IMR-90 (cell line): ENCODE results near the gene RAD51B. TPM values are rescaled to one million over a fixed set of nuclear protein-coding genes. Genes with fewer than 3 reads are reported as not detected.

ENCODE experiments used
- ATAC-seq: fragments of 200-7000 bp; cut with Tn5 transposase; 2 replicates; pipeline ENCODE4 v1.9.1; 2020; ENCODE audit warnings: low read depth, mild to moderate bottlenecking, moderate library complexity
- BruUV-seq: library from RNA; stranded (reverse); fragments of 400-500 nt; replicated peaks from 2 replicates; lab custom pipeline; 2021; lab: Mats Ljungman, UMichigan
- CTCF ChIA-PET: fragments of 300-600 bp; formaldehyde crosslinking; extraction: SDS; loops from one replicate; lab custom pipeline; 2021; ENCODE audit warnings: antibody characterized with exemption; lab: Yijun Ruan, JAX
- POLR2A ChIA-PET: fragments of 300-600 bp; sonication (Branson Sonifier 250); formaldehyde crosslinking; loops from one replicate; lab custom pipeline; 2022; ENCODE audit warnings: antibody characterized with exemption; ENCODE audit not compliant: unreplicated experiment; lab: Charles Lee
- DNase-seq: peaks from one replicate; pipeline ENCODE4 v3.0.0; 2013
- H2AFZ ChIP-seq: replicated peaks from 2 replicates; pipeline ENCODE3; 2013; ENCODE audit warnings: low read length, mild to moderate bottlenecking; ENCODE audit not compliant: poor library complexity
- H2AK5ac ChIP-seq: 2 replicates; pipeline ENCODE4 v1.6.1; 2013; ENCODE audit warnings: low read depth, low read length, inconsistent platforms
- H2AK9ac ChIP-seq: replicated peaks from 2 replicates; pipeline ENCODE3; 2013; ENCODE audit warnings: mild to moderate bottlenecking, low read depth, low read length, moderate library complexity; ENCODE audit not compliant: poor library complexity
- H2BK120ac ChIP-seq: 2 replicates; pipeline ENCODE4 v1.6.1; 2013; ENCODE audit warnings: low read depth, low read length, inconsistent platforms
- H2BK15ac ChIP-seq: 3 replicates; pipeline ENCODE4 v1.6.1; 2013; ENCODE audit warnings: low read depth, low read length, inconsistent platforms
- H2BK20ac ChIP-seq: 2 replicates; pipeline ENCODE4 v1.6.1; 2013; ENCODE audit warnings: low read depth, mild to moderate bottlenecking, inconsistent platforms, low read length, moderate library complexity
- H2BK5ac ChIP-seq: 2 replicates; pipeline ENCODE4 v1.6.1; 2013; ENCODE audit warnings: mild to moderate bottlenecking, low read depth, low read length, inconsistent platforms; ENCODE audit not compliant: poor library complexity, severe bottlenecking
- H3K14ac ChIP-seq: replicated peaks from 2 replicates; pipeline ENCODE4 v1.6.1; 2013; ENCODE audit warnings: low read depth, low read length, inconsistent platforms
- H3K18ac ChIP-seq: 2 replicates; pipeline ENCODE4 v1.6.1; 2013; ENCODE audit warnings: low read depth, low read length, control low read depth
- H3K23ac ChIP-seq: 2 replicates; pipeline ENCODE4 v1.6.1; 2013; ENCODE audit warnings: low read depth, low read length, inconsistent platforms
- H3K27ac ChIP-seq: 2 replicates; pipeline ENCODE4 v1.5.1; 2013; ENCODE audit warnings: mild to moderate bottlenecking, control low read depth, low read length; ENCODE audit not compliant: insufficient read depth
- H3K27me3 ChIP-seq: 2 replicates; pipeline ENCODE4 v1.6.1; 2013; ENCODE audit warnings: low read length; ENCODE audit not compliant: control insufficient read depth, insufficient read depth
- H3K36me3 ChIP-seq: 2 replicates; pipeline ENCODE4 v1.6.1; 2013; ENCODE audit warnings: low read length, mixed read lengths; ENCODE audit not compliant: control insufficient read depth, insufficient read depth
- H3K4ac ChIP-seq: 2 replicates; pipeline ENCODE4 v1.6.1; 2013; ENCODE audit warnings: low read depth, low read length, inconsistent platforms
- H3K4me1 ChIP-seq: 2 replicates; pipeline ENCODE4 v1.6.1; 2013; ENCODE audit warnings: low read length, mixed read lengths; ENCODE audit not compliant: control insufficient read depth, insufficient read depth
- H3K4me2 ChIP-seq: 2 replicates; pipeline ENCODE4 v1.6.1; 2013; ENCODE audit warnings: low read depth, mild to moderate bottlenecking, control low read depth, low read length, moderate library complexity
- H3K4me3 ChIP-seq: 2 replicates; pipeline ENCODE4 v1.5.1; 2013; ENCODE audit warnings: low read depth, mild to moderate bottlenecking, control low read depth, low read length, moderate library complexity; ENCODE audit not compliant: insufficient read depth
- H3K56ac ChIP-seq: 2 replicates; pipeline ENCODE4 v1.6.1; 2013; ENCODE audit warnings: low read length, inconsistent platforms; ENCODE audit not compliant: insufficient read depth; ENCODE audit errors: extremely low read depth
- H3K79me1 ChIP-seq, 2 experiments: 2 replicates each; pipeline ENCODE4 v1.6.1; 2013; ENCODE audit warnings: low read length in 2 of 2, inconsistent platforms in 1 of 2, low read depth in 1 of 2
- H3K9ac ChIP-seq: 2 replicates; pipeline ENCODE4 v1.6.1; 2013; ENCODE audit warnings: low read depth, low read length, control low read depth
- H3K9me1 ChIP-seq: 2 replicates; pipeline ENCODE4 v1.6.1; 2013; ENCODE audit warnings: low read length, inconsistent platforms; ENCODE audit not compliant: insufficient read depth
- H3K9me3 ChIP-seq: 2 replicates; pipeline ENCODE4 v1.6.1; 2013; ENCODE audit warnings: low read length; ENCODE audit not compliant: control insufficient read depth, insufficient read depth
- H4K20me1 ChIP-seq: 2 replicates; pipeline ENCODE4 v1.6.1; 2013; ENCODE audit warnings: low read length, inconsistent platforms; ENCODE audit not compliant: insufficient read depth
- H4K5ac ChIP-seq: 2 replicates; pipeline ENCODE4 v1.6.1; 2013; ENCODE audit warnings: mild to moderate bottlenecking, low read depth, low read length, control low read depth
- H4K8ac ChIP-seq, 2 experiments: 2 replicates each; pipeline ENCODE4 v1.6.1; 2013; ENCODE audit warnings: low read depth in 2 of 2, low read length in 2 of 2, control low read depth in 1 of 2, inconsistent platforms in 1 of 2
- H4K91ac ChIP-seq: 2 replicates; pipeline ENCODE4 v1.6.1; 2013; ENCODE audit warnings: low read depth, low read length, inconsistent platforms; ENCODE audit not compliant: insufficient read depth
- BHLHE40 ChIP-seq: fragments of 150-350 bp; IDR thresholded peaks from 2 replicates; pipeline ENCODE4 v1.6.1; 2016; ENCODE audit warnings: mild to moderate bottlenecking, low read depth, low read length
- CHD1 ChIP-seq: IDR thresholded peaks from 2 replicates; pipeline ENCODE4 v1.6.1; 2012; ENCODE audit warnings: low read depth, low read length, improper control_type of control experiment
- MAFK ChIP-seq: IDR thresholded peaks from 2 replicates; pipeline ENCODE4 v1.6.1; 2012; ENCODE audit warnings: low read depth, low read length, improper control_type of control experiment
- MAZ ChIP-seq: IDR thresholded peaks from 2 replicates; pipeline ENCODE4 v1.6.1; 2012; ENCODE audit warnings: low read depth, mild to moderate bottlenecking, low read length, improper control_type of control experiment, moderate library complexity, borderline replicate concordance
- MXI1 ChIP-seq: IDR thresholded peaks from 2 replicates; pipeline ENCODE4 v1.6.1; 2012; ENCODE audit warnings: low read depth, mild to moderate bottlenecking, low read length, moderate library complexity, borderline replicate concordance
- NFE2L2 ChIP-seq: fragments of 150-350 bp; IDR thresholded peaks from 2 replicates; pipeline ENCODE4 v1.6.1; 2016; ENCODE audit warnings: low read depth, mild to moderate bottlenecking, low read length
- RAD21 ChIP-seq: IDR thresholded peaks from 2 replicates; pipeline ENCODE4 v1.6.1; 2012; ENCODE audit warnings: low read length, improper control_type of control experiment
- WGBS, 2 experiments: methylation state at CpG; one replicate each; pipeline versions ENCODE4 v1.1.5 to v1.1.7; 2013; ENCODE audit warnings: missing lambda C conversion rate in 2 of 2; ENCODE audit not compliant: insufficient read length in 1 of 2; ENCODE audit errors: extremely low coverage in 2 of 2; 5-methylcytosine and 5-hydroxymethylcytosine counted together
- dilution Hi-C: fragments of 300-500 bp; cut with HindIII; formaldehyde crosslinking; loops from one replicate; pipeline ENCODE4 v1.14.3; 2018; ENCODE audit warnings: low sequenced_read_pairs; ENCODE audit not compliant: unreplicated experiment
- in situ Hi-C: fragments of 300-500 bp; cut with MboI; formaldehyde crosslinking; loops from 3 replicates; pipeline ENCODE4 v1.14.3; 2019; ENCODE audit warnings: low sequenced_read_pairs, inconsistent platforms, mixed read lengths
- intact Hi-C: fragments of 100-400 bp; cut with micrococcal nuclease; formaldehyde crosslinking; loops from 2 replicates; pipeline ENCODE4 v1.10.0; 2022
- polyA plus RNA-seq, 3 experiments: library from polyadenylated mRNA; depleted of rRNA; stranded (reverse); fragments of >200 nt; gene quantifications; 2 replicates each; pipeline ENCODE4 v1.2.3, GENCODE V29; 2012; ENCODE audit warnings: low replicate concordance in 1 of 3
- total RNA-seq: library from RNA; depleted of rRNA; stranded (reverse); fragments of >200 nt; gene quantifications from 2 replicates; pipeline ENCODE4 v1.2.3, GENCODE V29; 2012
- TF ChIP-seq, protein P1 (sequence below): fragments of 150-350 bp; IDR thresholded peaks from 2 replicates; pipeline ENCODE4 v1.6.1; 2016; ENCODE audit warnings: low read depth, mild to moderate bottlenecking, low read length, moderate library complexity, borderline replicate concordance
- TF ChIP-seq, protein P2 (sequence below): conservative IDR thresholded peaks from 2 replicates; pipeline ENCODE4 v1.5.1; 2012; ENCODE audit warnings: mild to moderate bottlenecking, low read depth, low read length, improper control_type of control experiment

The RAD51B gene
- total and polyA plus RNA-seq, 2 of the 4 experiments (the other 2 are of a cell fraction) = 5.1 to 18.8 TPM

DNA sequence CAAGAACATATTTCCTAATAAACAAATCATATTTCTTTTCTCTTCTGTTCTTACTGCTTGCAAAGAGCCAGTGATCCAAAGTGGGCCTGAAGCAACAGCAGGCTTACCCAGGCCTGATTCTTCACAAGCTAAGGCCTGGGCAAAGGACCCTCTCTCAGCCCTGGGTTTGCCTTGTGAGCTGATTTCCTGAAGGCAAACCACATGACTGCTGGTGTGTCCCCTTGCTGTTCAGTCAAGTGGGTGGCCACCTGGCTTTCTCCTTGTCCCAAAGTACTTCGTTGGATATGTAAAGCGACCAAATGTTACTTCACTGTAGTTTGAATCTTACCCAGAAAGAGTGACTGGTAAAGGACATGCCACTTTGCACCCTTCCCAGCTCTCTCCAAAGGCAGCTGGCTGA is 580.4 kb downstream of the RAD51B start:
- Histone ChIP-seq H2AK5ac (peak overlapping the region; percentile 69; the same call in 1 of the 2 replicates), H3K14ac (peak overlapping the region; percentile 44), H2BK5ac (no peak overlapping the region), H3K36me3 (no peaks in the 10 kb centered on the region), H3K27me3 (no peaks in the 10 kb centered on the region), H2BK20ac (0 out of 2 replicates have a peak overlapping the region, but pooled peaks have one; percentile 40), H4K91ac (peak overlapping the region; percentile 51; the same call in 1 of the 2 replicates), H3K4me3 (no peak overlapping the region), H3K4me1 (peaks cover 33% of the 10 kb centered on the region), H3K4ac (peak overlapping the region; percentile 26; the same call in 1 of the 2 replicates), H3K56ac (no peak overlapping the region), H3K4me2 (no peak overlapping the region), H3K79me1 (peaks cover 0 to 7% of the 10 kb centered on the region in 2 experiments; a peak in 1 of 4 replicates), H2AFZ (no peak overlapping the region), H4K5ac (no peak overlapping the region), H3K9me1 (peaks cover 29% of the 10 kb centered on the region), H3K23ac (no peak overlapping the region), H2AK9ac (no peak overlapping the region), H3K27ac (no peak overlapping the region), H4K20me1 (no peaks in the 10 kb centered on the region), H3K9me3 (no peaks in the 10 kb centered on the region), H4K8ac (no peak overlapping the region), H2BK120ac (peak overlapping the region; percentile 43), H2BK15ac (no peak overlapping the region), H3K9ac (no peak overlapping the region), H3K18ac (peak overlapping the region; percentile 58; the same call in 1 of the 2 replicates)
- dilution Hi-C loops = no loop called here
- POLR2A ChIA-PET = no interaction called here
- BruUV-seq = no TSS peak
- CTCF ChIA-PET = no interaction called here
- no peak for TF ChIP-seq NFE2L2
- TF ChIP-seq MAZ = no peak
- no peak for TF ChIP-seq RAD21
- TF ChIP-seq, protein P1, sequence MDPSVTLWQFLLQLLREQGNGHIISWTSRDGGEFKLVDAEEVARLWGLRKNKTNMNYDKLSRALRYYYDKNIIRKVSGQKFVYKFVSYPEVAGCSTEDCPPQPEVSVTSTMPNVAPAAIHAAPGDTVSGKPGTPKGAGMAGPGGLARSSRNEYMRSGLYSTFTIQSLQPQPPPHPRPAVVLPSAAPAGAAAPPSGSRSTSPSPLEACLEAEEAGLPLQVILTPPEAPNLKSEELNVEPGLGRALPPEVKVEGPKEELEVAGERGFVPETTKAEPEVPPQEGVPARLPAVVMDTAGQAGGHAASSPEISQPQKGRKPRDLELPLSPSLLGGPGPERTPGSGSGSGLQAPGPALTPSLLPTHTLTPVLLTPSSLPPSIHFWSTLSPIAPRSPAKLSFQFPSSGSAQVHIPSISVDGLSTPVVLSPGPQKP = no peak
- no peak for TF ChIP-seq CHD1
- TF ChIP-seq, protein P2, sequence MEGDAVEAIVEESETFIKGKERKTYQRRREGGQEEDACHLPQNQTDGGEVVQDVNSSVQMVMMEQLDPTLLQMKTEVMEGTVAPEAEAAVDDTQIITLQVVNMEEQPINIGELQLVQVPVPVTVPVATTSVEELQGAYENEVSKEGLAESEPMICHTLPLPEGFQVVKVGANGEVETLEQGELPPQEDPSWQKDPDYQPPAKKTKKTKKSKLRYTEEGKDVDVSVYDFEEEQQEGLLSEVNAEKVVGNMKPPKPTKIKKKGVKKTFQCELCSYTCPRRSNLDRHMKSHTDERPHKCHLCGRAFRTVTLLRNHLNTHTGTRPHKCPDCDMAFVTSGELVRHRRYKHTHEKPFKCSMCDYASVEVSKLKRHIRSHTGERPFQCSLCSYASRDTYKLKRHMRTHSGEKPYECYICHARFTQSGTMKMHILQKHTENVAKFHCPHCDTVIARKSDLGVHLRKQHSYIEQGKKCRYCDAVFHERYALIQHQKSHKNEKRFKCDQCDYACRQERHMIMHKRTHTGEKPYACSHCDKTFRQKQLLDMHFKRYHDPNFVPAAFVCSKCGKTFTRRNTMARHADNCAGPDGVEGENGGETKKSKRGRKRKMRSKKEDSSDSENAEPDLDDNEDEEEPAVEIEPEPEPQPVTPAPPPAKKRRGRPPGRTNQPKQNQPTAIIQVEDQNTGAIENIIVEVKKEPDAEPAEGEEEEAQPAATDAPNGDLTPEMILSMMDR = no peak
- no peak for TF ChIP-seq BHLHE40
- TF ChIP-seq MXI1 = no peak
- no peak for TF ChIP-seq MAFK
- intact Hi-C loops = loop anchor here (10.0 kb wide), 1 partner anchor 255 kb away; no protein-coding TSS in a partner anchor
- DNase-seq (no peak), ATAC-seq (no peak)
- no CpG with 5 or more reads among the region's 2 CpGs for WGBS, 2 experiments
- in situ Hi-C loops = no loop called here
